IPS-15b (cell line): ENCODE measurements around the gene SIPA1L3.
"Not testable (repeated sequence)": the region's sequence is repeated elsewhere in the genome, so short reads cannot be mapped to it uniquely, and the experiment has no call there.

ENCODE experiments used
- H3K27me3 ChIP-seq: one replicate; pipeline ENCODE4 v1.6.1; 2013; ENCODE audit warnings: low read length; ENCODE audit not compliant: control insufficient read depth, insufficient read depth
- H3K36me3 ChIP-seq: one replicate; pipeline ENCODE4 v1.6.1; 2013; ENCODE audit warnings: low read length; ENCODE audit not compliant: control insufficient read depth, insufficient read depth
- H3K4me1 ChIP-seq: one replicate; pipeline ENCODE4 v1.6.1; 2013; ENCODE audit warnings: mild to moderate bottlenecking, low read length; ENCODE audit not compliant: control insufficient read depth, insufficient read depth
- H3K4me3 ChIP-seq: one replicate; pipeline ENCODE4 v1.5.1; 2013; ENCODE audit warnings: low read depth, low read length
- H3K9ac ChIP-seq: one replicate; pipeline ENCODE4 v1.6.1; 2013; ENCODE audit warnings: low read depth, mild to moderate bottlenecking, low read length
- H3K9me3 ChIP-seq: one replicate; pipeline ENCODE4 v1.6.1; 2013; ENCODE audit warnings: mild to moderate bottlenecking, low read length; ENCODE audit not compliant: control insufficient read depth, insufficient read depth

SIPA1L3 gene

GRCh38 chr19:37906869-37907734 lies at the start of gene SIPA1L3:
SIPA1L3 (plus strand) TSS chr19:37907208; CDS start chr19:38081566, 174,358 bp downstream.
- Histone ChIP-seq H3K4me1 (peaks cover 14% of the 10 kb centered on the region), H3K36me3 (peaks cover 3% of the 10 kb centered on the region), H3K9me3 (no peaks in the 10 kb centered on the region), H3K27me3 (no peaks in the 10 kb centered on the region), H3K4me3 (peak within 1 kb of the TSS; percentile 72), H3K9ac (peak within 1 kb of the TSS; percentile 85)

- Histone ChIP-seq H3K9me3 (no peaks in the 10 kb centered on the region), H3K27me3 (no peaks in the 10 kb centered on the region), H3K4me3 (no peak overlapping the region), H3K9ac (no peak overlapping the region), H3K36me3 (no peaks in the 10 kb centered on the region), H3K4me1 (peaks cover 19% of the 10 kb centered on the region)
These were observed 42.5 kb upstream of the SIPA1L3 start for GRCh38 chr19:37864501-37864900.

- not testable (repeated sequence) for H3K9me3 ChIP-seq, H3K9ac ChIP-seq, H3K4me3 ChIP-seq, H3K36me3 ChIP-seq, H3K27me3 ChIP-seq
- peaks cover 19% of the 10 kb centered on the region for H3K4me1 ChIP-seq
These were observed 41.1 kb upstream of the SIPA1L3 start for GRCh38 chr19:37865930-37866329.

- peaks cover 6% of the 10 kb centered on the region for H3K9me3 ChIP-seq
- no peak overlapping the region for H3K4me3 ChIP-seq
- no peaks in the 10 kb centered on the region for H3K36me3 ChIP-seq
- no peaks in the 10 kb centered on the region for H3K27me3 ChIP-seq
- peaks cover 19% of the 10 kb centered on the region for H3K4me1 ChIP-seq
- H3K9ac ChIP-seq, result no peak overlapping the region
These were observed 39.2 kb upstream of the SIPA1L3 start for GRCh38 chr19:37867831-37868230.

GRCh38 chr19:37869766-37870340 lies 37.2 kb upstream of the SIPA1L3 start:
- Histone ChIP-seq H3K9me3 (peaks cover 6% of the 10 kb centered on the region), H3K9ac (no peak overlapping the region), H3K4me3 (no peak overlapping the region), H3K4me1 (peaks cover 13% of the 10 kb centered on the region), H3K36me3 (no peaks in the 10 kb centered on the region), H3K27me3 (no peaks in the 10 kb centered on the region)

- peaks cover 2% of the 10 kb centered on the region for H3K4me1 ChIP-seq
- peaks cover 6% of the 10 kb centered on the region for H3K9me3 ChIP-seq
- no peaks in the 10 kb centered on the region for H3K27me3 ChIP-seq
- H3K9ac ChIP-seq, result no peak overlapping the region
- no peaks in the 10 kb centered on the region for H3K36me3 ChIP-seq
- no peak overlapping the region for H3K4me3 ChIP-seq
These were observed 34.6 kb upstream of the SIPA1L3 start for GRCh38 chr19:37872383-37872782.

- no peaks in the 10 kb centered on the region for H3K36me3 ChIP-seq
These were observed 32.2 kb upstream of the SIPA1L3 start for GRCh38 chr19:37874784-37875183.

GRCh38 chr19:37876032-37876431 lies 31.0 kb upstream of the SIPA1L3 start:
- Histone ChIP-seq H3K27me3 (no peaks in the 10 kb centered on the region), H3K4me3 (no peak overlapping the region), H3K36me3 (no peaks in the 10 kb centered on the region), H3K4me1 (peaks cover 2% of the 10 kb centered on the region), H3K9me3 (no peaks in the 10 kb centered on the region), H3K9ac (no peak overlapping the region)

More at GRCh38 chr19:37874784-37875183, 32.2 kb upstream of the SIPA1L3 start:
- no peak overlapping the region for H3K4me3 ChIP-seq
- peaks cover 2% of the 10 kb centered on the region for H3K4me1 ChIP-seq
- H3K9ac ChIP-seq, result no peak overlapping the region
- H3K27me3 ChIP-seq, result no peaks in the 10 kb centered on the region
- H3K9me3 ChIP-seq, result peaks cover 6% of the 10 kb centered on the region

GRCh38 chr19:37877147-37877546 lies 29.9 kb upstream of the SIPA1L3 start:
- Histone ChIP-seq H3K4me1 (peaks cover 2% of the 10 kb centered on the region), H3K27me3 (no peaks in the 10 kb centered on the region)

GRCh38 chr19:37885392-37885791 lies 21.6 kb upstream of the SIPA1L3 start:
- Histone ChIP-seq H3K4me1 (no peaks in the 10 kb centered on the region), H3K9ac (no peak overlapping the region), H3K4me3 (no peak overlapping the region), H3K9me3 (no peaks in the 10 kb centered on the region), H3K36me3 (no peaks in the 10 kb centered on the region), H3K27me3 (peaks cover 3% of the 10 kb centered on the region)

More at GRCh38 chr19:37877147-37877546, 29.9 kb upstream of the SIPA1L3 start:
- no peak overlapping the region for H3K9ac ChIP-seq
- H3K9me3 ChIP-seq, result no peaks in the 10 kb centered on the region
- H3K36me3 ChIP-seq, result no peaks in the 10 kb centered on the region
- no peak overlapping the region for H3K4me3 ChIP-seq

GRCh38 chr19:37886571-37886970 lies 20.4 kb upstream of the SIPA1L3 start:
- Histone ChIP-seq H3K36me3 (no peaks in the 10 kb centered on the region), H3K27me3 (peaks cover 3% of the 10 kb centered on the region), H3K9ac (no peak overlapping the region), H3K9me3 (no peaks in the 10 kb centered on the region), H3K4me1 (no peaks in the 10 kb centered on the region), H3K4me3 (no peak overlapping the region)
